ENCODE measurements around the gene SELENOT. TPM values are rescaled to one million over a fixed set of nuclear protein-coding genes. Genes with fewer than 3 reads are reported as not detected.

The SELENOT gene
- total RNA-seq, 3 donors from 2014 or later: 80.7 to 90.2 (median 84.6) TPM

- Histone ChIP-seq H3K36me3 (ENCODE audit: low read depth) (no peaks in the 10 kb centered on the region), H3K9me3 (no peaks in the 10 kb centered on the region), H3K4me3 (no peak overlapping the region), H3K4me1 (ENCODE audit: low read depth) (no peaks in the 10 kb centered on the region)
- DNase-seq (no peak), ATAC-seq (no peak)
- intact Hi-C loops (cut with DNase I, micrococcal nuclease): no loop called here
- no peak for TF ChIP-seq CTCF (IDR thresholded peaks at IDR 0.05)
Observed at GRCh38 chr3:150653110-150653561, 50.0 kb downstream of the SELENOT start.

GRCh38 chr3:150656316-150656715 is 53.2 kb downstream of the SELENOT start:
- ATAC-seq (no peak), DNase-seq (no peak)
- Histone ChIP-seq H3K4me1 (ENCODE audit: low read depth) (no peaks in the 10 kb centered on the region), H3K9me3 (no peaks in the 10 kb centered on the region), H3K4me3 (no peak overlapping the region), H3K36me3 (ENCODE audit: low read depth) (no peaks in the 10 kb centered on the region)
- TF ChIP-seq CTCF (IDR thresholded peaks at IDR 0.05): no peak
- intact Hi-C loops (cut with DNase I, micrococcal nuclease): no loop called here

- ATAC-seq: no peak
- no peak overlapping the region for H3K4me3 ChIP-seq
- no peaks in the 10 kb centered on the region for H3K36me3 ChIP-seq (ENCODE audit: low read depth)
- no peak for TF ChIP-seq CTCF (IDR thresholded peaks at IDR 0.05)
- DNase-seq: no peak
- no peaks in the 10 kb centered on the region for H3K9me3 ChIP-seq
- H3K4me1 ChIP-seq (ENCODE audit: low read depth): no peaks in the 10 kb centered on the region
- intact Hi-C loops (cut with DNase I, micrococcal nuclease): no loop called here
Observed at GRCh38 chr3:150662410-150663200, 59.5 kb downstream of the SELENOT start.

- TF ChIP-seq CTCF (IDR thresholded peaks at IDR 0.05): no peak
- intact Hi-C loops (cut with DNase I, micrococcal nuclease): no loop called here
- no peaks in the 10 kb centered on the region for H3K36me3 ChIP-seq (ENCODE audit: low read depth)
- no peaks in the 10 kb centered on the region for H3K4me1 ChIP-seq (ENCODE audit: low read depth)
- H3K4me3 ChIP-seq: no peak overlapping the region
- no peaks in the 10 kb centered on the region for H3K9me3 ChIP-seq
- ATAC-seq: no peak
- DNase-seq: no peak
Observed at GRCh38 chr3:150663461-150663860, 60.3 kb downstream of the SELENOT start.

- no peaks in the 10 kb centered on the region for H3K4me1 ChIP-seq (ENCODE audit: low read depth)
- DNase-seq (no peak), ATAC-seq (no peak)
- H3K4me3 ChIP-seq: no peak overlapping the region
- intact Hi-C loops (cut with DNase I, micrococcal nuclease): no loop called here
- no peaks in the 10 kb centered on the region for H3K9me3 ChIP-seq
- no peak for TF ChIP-seq CTCF (IDR thresholded peaks at IDR 0.05)
- no peaks in the 10 kb centered on the region for H3K36me3 ChIP-seq (ENCODE audit: low read depth)
Observed at GRCh38 chr3:150666167-150666566, 63.0 kb downstream of the SELENOT start.
